Measurements from ENCODE around the gene BACE2.
"Not testable (repeated sequence)": the region's sequence is repeated elsewhere in the genome, so short reads cannot be mapped to it uniquely, and the experiment has no call there.

Gene BACE2

GRCh38 chr21:41243107-41243506 is 75.1 kb downstream of the BACE2 start:
- DNase-seq, result no peak

- not testable (repeated sequence) for DNase-seq
Measured at GRCh38 chr21:41244266-41244880, 76.4 kb downstream of the BACE2 start.

DNA sequence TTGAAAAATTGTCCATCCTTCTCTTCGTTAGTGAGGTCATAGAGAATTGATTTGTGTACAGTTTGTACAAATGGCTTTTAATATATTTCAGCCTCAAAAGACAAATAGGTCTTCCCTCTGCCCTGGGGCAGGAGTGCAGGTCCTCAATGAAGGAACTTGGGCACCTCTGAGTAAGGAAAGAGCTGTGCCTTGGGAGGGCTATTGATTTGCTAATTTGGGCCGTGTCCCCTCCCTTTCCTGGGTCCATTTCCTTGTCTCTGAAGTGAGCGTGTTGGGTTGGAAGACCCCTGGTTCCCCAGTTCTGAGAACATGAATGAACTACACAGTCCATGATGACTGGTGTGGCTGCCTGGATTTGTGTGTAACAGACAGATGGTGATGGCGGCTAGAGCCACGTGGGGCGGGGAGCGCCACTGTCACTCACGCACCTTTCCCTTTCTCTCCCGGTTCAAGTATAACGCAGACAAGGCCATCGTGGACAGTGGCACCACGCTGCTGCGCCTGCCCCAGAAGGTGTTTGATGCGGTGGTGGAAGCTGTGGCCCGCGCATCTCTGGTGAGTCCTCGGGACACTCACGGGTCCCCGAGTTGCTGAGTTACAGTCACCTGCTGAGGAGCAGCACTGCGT is 77.7 kb downstream of the BACE2 start:
- DNase-seq, result no peak

DNA sequence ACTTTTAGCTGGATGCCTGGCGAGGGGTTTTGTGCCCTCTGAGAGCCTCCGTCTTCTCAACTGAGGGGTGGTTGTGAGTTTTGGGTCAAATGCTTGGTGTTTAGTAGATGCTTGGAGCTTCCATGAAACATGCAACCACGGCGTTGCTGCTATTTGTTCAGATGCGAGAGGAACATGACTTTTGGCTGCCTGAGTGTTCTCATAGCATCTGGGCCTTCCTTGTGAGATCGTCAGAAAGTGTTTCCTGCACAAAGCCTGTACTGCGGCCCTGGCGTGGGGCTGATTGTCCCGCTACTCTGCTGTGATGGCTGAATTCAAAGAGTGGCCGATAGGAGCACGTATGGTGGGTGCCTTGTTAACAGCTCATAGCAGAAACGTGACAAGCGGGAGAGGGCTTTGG is 78.8 kb downstream of the BACE2 start:
- DNase-seq, result no peak

GRCh38 chr21:41247561-41248545 is 79.9 kb downstream of the BACE2 start:
- no peak for DNase-seq

GRCh38 chr21:41249476-41249875 is 81.5 kb downstream of the BACE2 start:
- DNase-seq, result no peak

DNA sequence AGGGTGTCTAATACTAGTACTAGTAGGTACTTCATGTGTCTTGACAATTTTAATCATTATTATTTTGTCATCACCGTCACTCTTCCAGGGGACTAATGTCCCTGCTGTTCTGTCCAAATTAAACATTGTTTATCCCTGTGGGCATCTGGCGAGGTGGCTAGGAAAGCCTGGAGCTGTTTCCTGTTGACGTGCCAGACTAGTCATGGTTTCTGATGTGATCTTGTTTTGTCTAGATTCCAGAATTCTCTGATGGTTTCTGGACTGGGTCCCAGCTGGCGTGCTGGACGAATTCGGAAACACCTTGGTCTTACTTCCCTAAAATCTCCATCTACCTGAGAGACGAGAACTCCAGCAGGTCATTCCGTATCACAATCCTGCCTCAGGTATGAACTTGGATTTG is 82.6 kb downstream of the BACE2 start:
- DNase-seq, result no peak

GRCh38 chr21:41251961-41252642 is 84.1 kb downstream of the BACE2 start:
- no peak for DNase-seq

DNA sequence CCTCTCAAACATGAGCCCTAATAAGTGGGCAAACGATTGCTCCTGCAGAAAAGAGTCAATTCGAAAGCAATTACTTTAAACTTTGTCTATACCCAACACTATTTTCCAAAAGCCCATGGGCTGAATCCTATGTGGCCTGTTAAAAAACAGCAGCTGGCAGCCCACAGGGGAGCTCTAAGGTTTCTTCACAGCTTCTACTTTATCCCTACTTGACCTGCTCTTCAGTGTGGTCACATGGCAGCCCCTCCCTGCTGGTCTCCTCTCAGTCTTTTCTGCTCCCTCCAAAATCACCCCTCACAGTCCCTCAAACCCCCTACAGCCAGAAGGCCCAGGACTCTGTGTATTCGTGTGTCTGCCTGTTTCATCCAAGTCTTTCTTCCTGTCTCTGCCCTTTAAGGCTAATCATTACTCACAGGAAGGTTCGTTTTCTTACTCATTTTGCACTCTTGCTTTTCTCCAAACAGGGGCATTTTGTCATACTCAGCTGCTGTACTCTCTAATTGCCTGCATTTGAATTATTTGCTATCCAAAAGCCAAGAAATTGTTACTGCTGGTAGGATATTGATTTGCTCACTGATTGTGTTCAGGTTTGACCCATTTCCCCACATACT is 86.2 kb downstream of the BACE2 start:
- no peak for DNase-seq

DNA sequence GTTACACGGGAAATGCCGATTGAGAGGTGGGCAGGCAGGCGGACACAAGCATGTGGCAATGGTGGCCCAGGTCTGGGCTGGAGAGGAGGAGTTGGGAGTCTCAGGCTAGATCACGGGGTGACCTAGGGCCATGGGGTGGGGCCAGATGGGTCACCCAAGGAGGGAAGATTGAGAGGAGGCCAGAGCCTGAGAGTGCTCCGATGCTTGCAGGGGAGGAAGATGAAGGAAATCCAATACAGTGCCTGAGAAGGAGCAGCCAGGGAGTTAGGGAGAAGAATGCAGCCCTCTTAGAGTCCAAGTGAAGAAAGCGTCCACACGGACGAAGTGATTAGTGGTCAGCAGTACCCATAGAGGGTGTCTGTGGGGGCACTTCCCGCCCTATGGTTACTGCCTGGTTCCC is 87.2 kb downstream of the BACE2 start:
- no peak for DNase-seq

DNA sequence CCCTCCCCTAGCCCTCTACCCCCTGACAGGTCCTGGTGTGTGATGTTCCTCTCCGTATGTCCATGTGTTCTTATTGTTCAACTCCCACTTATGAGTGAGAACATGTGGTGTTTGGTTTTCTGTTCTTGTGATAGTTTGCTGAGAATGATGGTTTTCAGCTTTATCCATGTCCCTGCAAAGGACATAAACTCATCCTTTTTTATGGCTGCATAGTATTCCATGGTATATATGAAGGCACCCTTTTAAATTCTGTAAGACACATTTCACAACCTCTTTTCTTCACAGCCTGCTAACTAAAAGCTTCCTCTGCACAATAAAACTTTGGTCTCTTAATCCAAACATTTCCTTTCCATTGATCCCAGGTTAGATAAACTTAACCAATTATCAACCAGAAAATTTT is 88.3 kb downstream of the BACE2 start:
- not testable (repeated sequence) for DNase-seq

DNA sequence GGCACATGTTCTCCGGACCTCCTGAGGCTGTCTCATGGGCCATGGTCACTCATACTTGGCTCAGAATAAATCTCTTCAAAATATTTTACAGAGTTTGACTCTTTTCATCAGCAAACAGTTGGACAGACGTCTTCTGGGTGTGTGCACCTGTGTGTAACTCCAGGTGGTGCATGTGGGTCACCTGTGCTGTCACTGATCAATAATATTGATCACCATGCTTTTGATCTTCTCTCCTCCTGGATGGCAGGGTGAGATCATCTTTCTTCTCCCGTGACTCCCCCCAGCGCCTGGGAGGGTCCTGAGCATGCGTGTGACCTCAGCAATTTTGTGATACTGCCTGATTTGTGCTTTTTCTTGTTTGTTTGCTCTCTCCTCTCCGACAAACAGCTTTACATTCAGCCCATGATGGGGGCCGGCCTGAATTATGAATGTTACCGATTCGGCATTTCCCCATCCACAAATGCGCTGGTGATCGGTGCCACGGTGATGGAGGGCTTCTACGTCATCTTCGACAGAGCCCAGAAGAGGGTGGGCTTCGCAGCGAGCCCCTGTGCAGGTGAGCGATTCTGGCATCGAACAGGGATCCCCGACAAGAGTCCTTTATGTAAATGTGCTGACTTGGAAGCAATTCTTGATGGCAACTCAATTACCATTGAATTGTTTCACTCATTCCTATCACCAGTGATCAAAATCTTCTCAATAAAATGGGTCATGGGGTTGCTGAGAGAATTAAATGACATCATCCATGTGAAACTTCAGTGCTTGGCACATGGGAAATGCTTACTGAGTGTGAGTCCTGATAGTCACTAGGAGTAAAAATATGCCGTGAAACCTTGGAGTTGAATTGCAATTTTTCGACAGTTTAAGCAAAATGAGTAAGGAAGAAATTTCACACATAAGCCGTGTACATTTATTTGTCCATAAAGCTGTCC is 89.1 kb downstream of the BACE2 start:
- no peak for DNase-seq

GRCh38 chr21:41258617-41259016 is 90.7 kb downstream of the BACE2 start:
- no peak for DNase-seq

GRCh38 chr21:41260428-41260827 is 92.5 kb downstream of the BACE2 start:
- DNase-seq, result no peak

GRCh38 chr21:41267346-41267745 is 99.4 kb downstream of the BACE2 start:
- DNase-seq, result no peak

- no peak for DNase-seq
Measured at GRCh38 chr21:41269535-41269934, 101.6 kb downstream of the BACE2 start.

- DNase-seq, result no peak
Measured at GRCh38 chr21:41277196-41277595, 109.2 kb downstream of the BACE2 start.

DNA sequence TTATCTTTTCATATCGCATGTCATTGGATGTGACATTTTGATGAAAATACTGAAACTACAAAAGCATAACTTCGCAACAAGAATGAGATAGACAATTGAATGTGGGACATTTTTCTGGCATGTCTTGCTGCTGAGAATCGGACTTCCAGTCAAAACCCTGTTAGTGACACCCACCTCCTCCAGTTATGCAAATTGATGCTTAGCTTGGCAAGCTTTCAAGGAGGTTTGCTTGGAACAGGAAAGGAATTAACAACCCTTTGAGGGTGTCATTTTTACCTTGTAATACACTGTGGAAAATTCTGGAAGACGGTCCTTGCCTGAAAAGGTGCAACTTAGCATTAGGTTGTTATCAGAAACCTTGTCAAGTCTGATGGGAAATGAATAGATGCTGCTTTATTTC is 109.9 kb downstream of the BACE2 start:
- DNase-seq, result no peak

DNA sequence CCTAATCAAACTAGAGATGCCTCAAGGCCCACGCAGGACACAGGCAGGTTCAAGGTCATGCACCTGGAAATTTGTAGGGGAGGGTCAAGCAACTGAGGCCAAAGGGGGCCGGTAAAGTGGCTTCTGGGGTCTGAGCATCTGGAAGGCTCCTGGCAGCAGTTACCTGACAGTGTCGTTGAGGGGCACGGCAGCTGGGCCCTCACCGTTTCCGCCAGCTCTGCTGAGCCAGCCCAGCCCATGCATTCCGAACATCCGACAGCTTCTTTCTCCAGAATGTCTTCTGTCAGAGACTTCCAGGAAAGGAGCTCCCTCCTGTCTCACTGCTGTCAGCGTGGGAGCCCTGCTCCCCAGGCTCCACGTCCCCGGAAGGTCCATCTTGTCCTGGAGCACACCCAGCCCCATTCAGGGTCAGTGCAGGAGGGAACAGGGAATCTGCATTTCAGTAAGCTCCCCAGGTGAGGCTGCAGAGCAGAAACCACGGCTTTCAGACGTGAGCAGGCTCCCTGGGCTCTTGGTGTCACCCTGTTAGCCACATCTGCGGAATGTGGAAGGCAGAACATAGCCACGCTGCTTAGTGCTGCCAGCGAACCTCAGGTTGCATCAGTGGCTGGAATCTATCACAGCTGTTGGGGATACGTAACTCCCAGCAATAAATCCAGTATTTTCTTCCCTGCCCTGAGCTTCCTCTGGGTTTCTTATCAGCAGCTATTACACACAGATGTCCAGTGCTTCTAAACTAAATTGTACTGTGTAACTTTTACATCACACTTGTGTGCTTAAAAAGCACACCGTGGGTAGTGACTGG is 112.4 kb downstream of the BACE2 start:
- DNase-seq, result no peak

GRCh38 chr21:41282412-41282811 is 114.5 kb downstream of the BACE2 start:
- DNase-seq, result no peak

Measured in stimulated activated CD4-positive, alpha-beta T cell treated with anti-CD3 and anti-CD28 coated beads, Interleukin-2, amount 100 ng/mL, for 24 hours (primary cell).